ENCODE measurements around the gene SLC4A11. TPM values are rescaled to one million over a fixed set of nuclear protein-coding genes. Genes with fewer than 3 reads are reported as not detected.

Gene SLC4A11
- total RNA-seq, 4 donors from 2014 or later: 2.0 to 3.3 (median 2.3) TPM

DNA sequence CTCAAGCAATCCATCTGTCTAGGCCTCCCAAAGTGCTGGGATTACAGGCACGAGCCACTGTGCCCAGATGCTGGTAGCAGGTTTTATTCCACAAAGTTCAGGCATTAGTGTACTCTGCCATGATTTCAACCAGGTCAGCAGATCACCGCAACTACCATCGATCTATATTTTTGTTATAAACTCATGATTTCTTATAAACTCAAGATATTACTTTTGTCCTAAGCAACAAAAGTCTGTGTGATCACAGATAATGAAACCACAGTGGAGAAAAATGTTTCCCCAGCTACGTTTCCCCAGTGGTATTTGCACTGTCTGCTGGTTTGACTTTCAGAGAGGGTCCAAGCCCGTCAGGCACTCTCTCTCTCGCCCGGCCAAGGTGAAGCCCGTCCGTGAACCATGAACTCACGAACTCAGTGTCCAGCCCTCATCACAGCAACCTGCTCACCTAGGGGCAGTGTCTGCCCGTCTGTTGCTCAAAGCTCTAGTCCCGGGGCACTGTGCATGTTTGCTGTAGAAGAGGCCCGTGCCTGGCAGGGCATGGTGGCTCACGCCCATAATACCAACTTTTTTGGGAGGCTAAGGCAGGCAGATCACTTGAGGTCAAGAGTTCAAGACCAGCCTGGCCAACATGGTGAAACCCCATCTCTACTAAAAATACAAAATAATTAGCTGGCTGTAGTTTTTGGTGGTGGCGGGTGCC lies 7.0 kb downstream of the SLC4A11 start:
- in situ Hi-C loops (cut with MboI; ENCODE audit: low sequenced_read_pairs in 4 of 4) (no loop called here), intact Hi-C loops (cut with DNase I; ENCODE audit: low total_unique reads) (no loop called here)
- H3K27me3 ChIP-seq: no peaks in the 10 kb centered on the region
- TF ChIP-seq, protein P1, sequence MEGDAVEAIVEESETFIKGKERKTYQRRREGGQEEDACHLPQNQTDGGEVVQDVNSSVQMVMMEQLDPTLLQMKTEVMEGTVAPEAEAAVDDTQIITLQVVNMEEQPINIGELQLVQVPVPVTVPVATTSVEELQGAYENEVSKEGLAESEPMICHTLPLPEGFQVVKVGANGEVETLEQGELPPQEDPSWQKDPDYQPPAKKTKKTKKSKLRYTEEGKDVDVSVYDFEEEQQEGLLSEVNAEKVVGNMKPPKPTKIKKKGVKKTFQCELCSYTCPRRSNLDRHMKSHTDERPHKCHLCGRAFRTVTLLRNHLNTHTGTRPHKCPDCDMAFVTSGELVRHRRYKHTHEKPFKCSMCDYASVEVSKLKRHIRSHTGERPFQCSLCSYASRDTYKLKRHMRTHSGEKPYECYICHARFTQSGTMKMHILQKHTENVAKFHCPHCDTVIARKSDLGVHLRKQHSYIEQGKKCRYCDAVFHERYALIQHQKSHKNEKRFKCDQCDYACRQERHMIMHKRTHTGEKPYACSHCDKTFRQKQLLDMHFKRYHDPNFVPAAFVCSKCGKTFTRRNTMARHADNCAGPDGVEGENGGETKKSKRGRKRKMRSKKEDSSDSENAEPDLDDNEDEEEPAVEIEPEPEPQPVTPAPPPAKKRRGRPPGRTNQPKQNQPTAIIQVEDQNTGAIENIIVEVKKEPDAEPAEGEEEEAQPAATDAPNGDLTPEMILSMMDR (IDR thresholded peaks at IDR 0.05 in 4 of 5, conservative IDR thresholded peaks at IDR 0.05 in 1 of 5): no peak
- TF ChIP-seq POLR2A (IDR thresholded peaks at IDR 0.05): no peak
- H3K4me3 ChIP-seq: no peak overlapping the region
- no peaks in the 10 kb centered on the region for H3K36me3 ChIP-seq
- DNase-seq: no peak
- H3K27ac ChIP-seq: no peak overlapping the region
- ATAC-seq: no peak
- no peaks in the 10 kb centered on the region for H3K4me1 ChIP-seq
- H3K9me3 ChIP-seq: no peaks in the 10 kb centered on the region

DNA sequence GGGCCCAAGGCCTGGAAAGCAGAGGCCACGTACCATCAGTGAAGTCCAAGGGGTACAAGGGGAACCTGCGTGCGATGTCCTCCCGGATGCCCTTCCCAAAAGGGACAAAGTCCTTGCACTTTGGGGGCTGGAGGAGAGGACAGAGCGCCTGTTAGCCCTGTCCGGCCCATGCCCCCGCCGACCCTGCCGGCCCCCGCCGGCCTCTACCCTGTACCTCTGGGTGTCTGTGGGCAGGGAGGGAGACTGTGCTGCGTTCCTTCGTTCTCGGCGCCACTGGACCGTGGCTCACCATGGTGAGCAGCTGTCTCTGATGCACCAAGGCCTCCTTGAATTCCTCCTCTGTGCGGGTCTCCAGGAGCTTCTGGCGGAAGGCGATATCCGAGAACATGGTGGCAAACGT lies 7.9 kb downstream of the SLC4A11 start:
- in situ Hi-C loops (cut with MboI; ENCODE audit: low sequenced_read_pairs in 4 of 4) (no loop called here), intact Hi-C loops (cut with DNase I; ENCODE audit: low total_unique reads) (no loop called here)
- ATAC-seq: no peak
- Histone ChIP-seq H3K27ac (no peak overlapping the region), H3K4me3 (no peak overlapping the region), H3K9me3 (no peaks in the 10 kb centered on the region), H3K4me1 (no peaks in the 10 kb centered on the region), H3K27me3 (no peaks in the 10 kb centered on the region), H3K36me3 (no peaks in the 10 kb centered on the region)
- TF ChIP-seq POLR2A (IDR thresholded peaks at IDR 0.05): no peak
- TF ChIP-seq, protein P1 (IDR thresholded peaks at IDR 0.05 in 4 of 5, conservative IDR thresholded peaks at IDR 0.05 in 1 of 5): no peak
- no peak for DNase-seq

DNA sequence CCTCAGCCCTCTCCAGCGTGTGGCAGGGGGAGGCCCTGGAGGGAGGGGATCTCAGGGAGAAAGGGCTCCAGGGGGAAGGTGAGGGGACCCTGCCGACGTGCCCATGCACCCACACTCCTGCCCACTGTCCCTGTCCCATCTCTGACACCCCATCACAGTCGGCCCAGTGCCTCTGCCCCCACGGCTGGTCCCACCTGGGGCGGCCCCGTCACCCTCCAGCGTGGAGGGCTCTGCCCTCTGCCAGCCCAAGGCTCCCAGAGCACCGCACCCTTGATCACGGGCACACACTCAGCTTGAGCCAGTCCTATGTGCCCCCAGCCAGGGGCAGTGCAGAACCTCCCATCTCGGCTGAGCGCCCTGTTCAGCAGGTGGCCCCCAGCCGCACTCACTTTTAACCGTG lies 9.2 kb downstream of the SLC4A11 start:
- Histone ChIP-seq H3K27me3 (no peaks in the 10 kb centered on the region), H3K36me3 (no peaks in the 10 kb centered on the region), H3K27ac (no peak overlapping the region), H3K4me3 (no peak overlapping the region), H3K4me1 (no peaks in the 10 kb centered on the region), H3K9me3 (no peaks in the 10 kb centered on the region)
- no peak for DNase-seq
- intact Hi-C loops (cut with DNase I; ENCODE audit: low total_unique reads): no loop called here
- no peak for ATAC-seq
- in situ Hi-C loops (cut with MboI; ENCODE audit: low sequenced_read_pairs in 4 of 4): no loop called here
- TF ChIP-seq, protein P1 (IDR thresholded peaks at IDR 0.05 in 4 of 5, conservative IDR thresholded peaks at IDR 0.05 in 1 of 5): no peak
- no peak for TF ChIP-seq POLR2A (IDR thresholded peaks at IDR 0.05)

DNA sequence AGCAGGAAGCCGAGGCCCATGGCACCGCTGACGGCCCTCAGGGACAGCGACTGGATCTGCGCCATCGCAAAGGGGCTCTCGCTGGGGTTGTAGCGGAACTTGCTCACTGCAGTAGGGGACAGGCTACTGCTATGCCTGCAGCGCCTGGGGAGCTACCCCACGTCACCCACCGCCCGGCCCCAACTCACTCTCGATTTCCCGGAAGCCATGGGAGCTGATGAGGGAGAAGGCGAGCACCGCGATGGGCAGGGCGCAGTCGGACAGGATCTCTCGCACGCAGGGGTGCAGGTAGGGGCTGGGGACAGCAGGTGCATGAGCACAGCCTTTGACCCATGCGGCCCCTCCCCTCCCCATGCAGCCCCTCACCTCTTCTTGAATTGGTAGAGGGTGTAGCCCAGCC lies 9.8 kb downstream of the SLC4A11 start:
- in situ Hi-C loops (cut with MboI; ENCODE audit: low sequenced_read_pairs in 4 of 4): no loop called here
- Histone ChIP-seq H3K4me1 (peaks cover under 1% of the 10 kb centered on the region in 2 donors), H3K4me3 (no peak overlapping the region), H3K9me3 (no peaks in the 10 kb centered on the region), H3K27me3 (no peaks in the 10 kb centered on the region), H3K36me3 (no peaks in the 10 kb centered on the region), H3K27ac (no peak overlapping the region)
- TF ChIP-seq POLR2A (IDR thresholded peaks at IDR 0.05): no peak
- TF ChIP-seq, protein P1 (IDR thresholded peaks at IDR 0.05 in 4 of 5, conservative IDR thresholded peaks at IDR 0.05 in 1 of 5): no peak
- intact Hi-C loops (cut with DNase I; ENCODE audit: low total_unique reads): no loop called here
- DNase-seq (no peak), ATAC-seq (no peak)

DNA sequence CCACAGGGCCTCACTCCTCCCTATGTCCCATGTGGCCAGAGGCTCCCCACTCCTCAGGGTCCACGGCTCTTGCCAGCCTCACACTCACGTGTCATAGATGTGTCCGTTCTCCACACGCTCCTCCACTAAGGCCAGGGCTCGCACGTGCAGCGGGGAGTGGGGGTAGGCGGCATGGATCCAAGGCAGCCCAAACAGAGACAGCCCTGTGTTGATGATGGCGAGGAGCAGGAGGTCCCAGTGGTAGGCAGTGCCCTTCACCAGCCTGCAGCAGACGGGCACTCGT lies 10.3 kb downstream of the SLC4A11 start:
- DNase-seq (no peak), ATAC-seq (no peak)
- Histone ChIP-seq H3K27me3 (no peaks in the 10 kb centered on the region), H3K9me3 (no peaks in the 10 kb centered on the region), H3K4me3 (no peak overlapping the region), H3K27ac (no peak overlapping the region), H3K36me3 (no peaks in the 10 kb centered on the region), H3K4me1 (peaks cover 5% of the 10 kb centered on the region in 2 donors)
- intact Hi-C loops (cut with DNase I; ENCODE audit: low total_unique reads) (no loop called here), in situ Hi-C loops (cut with MboI; ENCODE audit: low sequenced_read_pairs in 4 of 4) (no loop called here)
- TF ChIP-seq, protein P1 (IDR thresholded peaks at IDR 0.05 in 4 of 5, conservative IDR thresholded peaks at IDR 0.05 in 1 of 5): no peak
- TF ChIP-seq POLR2A (IDR thresholded peaks at IDR 0.05): no peak

Measured in gastrocnemius medialis (tissue), 4 donors.